ENCODE results near the gene UBE2K. TPM values are rescaled to one million over a fixed set of nuclear protein-coding genes. Genes with fewer than 3 reads are reported as not detected.

UBE2K gene
- total RNA-seq, 1 experiment from 2014 or later = 126 TPM

GRCh38 chr4:39660045-39660444 lies 37.9 kb upstream of the UBE2K start:
- no peak for DNase-seq (ENCODE audit: low read depth, low spot score)
- Histone ChIP-seq H3K27ac (ENCODE audit: low read depth, low read length) (no peak overlapping the region), H3K9me3 (ENCODE audit: control insufficient read depth in 1 of 2, insufficient read depth in 1 of 2, low read depth in 1 of 2, low read length in 2 of 2) (no peaks in the 10 kb centered on the region), H2AFZ (ENCODE audit: low read depth, low read length, poor library complexity, severe bottlenecking) (no peak overlapping the region), H4K20me1 (ENCODE audit: insufficient read depth) (no peaks in the 10 kb centered on the region), H3K9me2 (ENCODE audit: insufficient read depth) (no peaks in the 10 kb centered on the region), H3K4me2 (ENCODE audit: low read length) (no peak overlapping the region), H3K36me3 (ENCODE audit: control insufficient read depth in 1 of 2, insufficient read depth in 2 of 2, low read length in 2 of 2) (no peaks in the 10 kb centered on the region), H3K4me3 (replicated peaks in 1 of 2; ENCODE audit: low read depth in 1 of 2, low read length in 2 of 2) (no peak overlapping the region), H3K9ac (ENCODE audit: low read length) (no peak overlapping the region), H3K4me1 (ENCODE audit: control insufficient read depth in 1 of 2, insufficient read depth in 2 of 2, low read length in 2 of 2) (no peaks in the 10 kb centered on the region), H3K27me3 (ENCODE audit: insufficient read depth, low read length) (no peaks in the 10 kb centered on the region), H3K79me2 (ENCODE audit: insufficient read depth, low read length) (no peaks in the 10 kb centered on the region)
- no TSS peak for BruUV-seq (replicated peaks)
- TF ChIP-seq CBX3 (IDR thresholded peaks at IDR 0.05; ENCODE audit: low read depth) (no peak), ELF1 (IDR thresholded peaks at IDR 0.05; ENCODE audit: borderline replicate concordance, low read depth) (no peak), POLR2A (IDR thresholded peaks at IDR 0.05; ENCODE audit: borderline replicate concordance, extremely low read depth, insufficient read depth, insufficient read length) (no peak), ZFX (IDR thresholded peaks at IDR 0.05) (no peak), ZBTB33 (IDR thresholded peaks at IDR 0.05; ENCODE audit: extremely low read depth, insufficient replicate concordance, low read length) (no peak), SIN3A (IDR thresholded peaks at IDR 0.05; ENCODE audit: low read depth) (no peak), EZH2phosphoT487 (IDR thresholded peaks at IDR 0.05; ENCODE audit: borderline replicate concordance) (no peak), FOSL1 (IDR thresholded peaks at IDR 0.05; ENCODE audit: low read depth) (no peak), SRF (IDR thresholded peaks at IDR 0.05; ENCODE audit: low read depth) (no peak), MAX (IDR thresholded peaks at IDR 0.05) (no peak), SP1 (IDR thresholded peaks at IDR 0.05; ENCODE audit: low read depth) (no peak), CTCF (IDR thresholded peaks at IDR 0.05 in 2 of 3, conservative IDR thresholded peaks at IDR 0.05 in 1 of 3; ENCODE audit: borderline replicate concordance in 1 of 3, insufficient read depth in 1 of 3, low read depth in 2 of 3, low read length in 2 of 3) (no peak), CEBPB (IDR thresholded peaks at IDR 0.05; ENCODE audit: low read depth) (no peak), POLR2AphosphoS5 (IDR thresholded peaks at IDR 0.05; ENCODE audit: low read depth, low read length) (no peak), JUND (IDR thresholded peaks at IDR 0.05) (no peak), EGR1 (IDR thresholded peaks at IDR 0.05; ENCODE audit: low read depth) (no peak), RAD21 (IDR thresholded peaks at IDR 0.05; ENCODE audit: low read depth) (no peak)
- TF ChIP-seq, protein P1, sequence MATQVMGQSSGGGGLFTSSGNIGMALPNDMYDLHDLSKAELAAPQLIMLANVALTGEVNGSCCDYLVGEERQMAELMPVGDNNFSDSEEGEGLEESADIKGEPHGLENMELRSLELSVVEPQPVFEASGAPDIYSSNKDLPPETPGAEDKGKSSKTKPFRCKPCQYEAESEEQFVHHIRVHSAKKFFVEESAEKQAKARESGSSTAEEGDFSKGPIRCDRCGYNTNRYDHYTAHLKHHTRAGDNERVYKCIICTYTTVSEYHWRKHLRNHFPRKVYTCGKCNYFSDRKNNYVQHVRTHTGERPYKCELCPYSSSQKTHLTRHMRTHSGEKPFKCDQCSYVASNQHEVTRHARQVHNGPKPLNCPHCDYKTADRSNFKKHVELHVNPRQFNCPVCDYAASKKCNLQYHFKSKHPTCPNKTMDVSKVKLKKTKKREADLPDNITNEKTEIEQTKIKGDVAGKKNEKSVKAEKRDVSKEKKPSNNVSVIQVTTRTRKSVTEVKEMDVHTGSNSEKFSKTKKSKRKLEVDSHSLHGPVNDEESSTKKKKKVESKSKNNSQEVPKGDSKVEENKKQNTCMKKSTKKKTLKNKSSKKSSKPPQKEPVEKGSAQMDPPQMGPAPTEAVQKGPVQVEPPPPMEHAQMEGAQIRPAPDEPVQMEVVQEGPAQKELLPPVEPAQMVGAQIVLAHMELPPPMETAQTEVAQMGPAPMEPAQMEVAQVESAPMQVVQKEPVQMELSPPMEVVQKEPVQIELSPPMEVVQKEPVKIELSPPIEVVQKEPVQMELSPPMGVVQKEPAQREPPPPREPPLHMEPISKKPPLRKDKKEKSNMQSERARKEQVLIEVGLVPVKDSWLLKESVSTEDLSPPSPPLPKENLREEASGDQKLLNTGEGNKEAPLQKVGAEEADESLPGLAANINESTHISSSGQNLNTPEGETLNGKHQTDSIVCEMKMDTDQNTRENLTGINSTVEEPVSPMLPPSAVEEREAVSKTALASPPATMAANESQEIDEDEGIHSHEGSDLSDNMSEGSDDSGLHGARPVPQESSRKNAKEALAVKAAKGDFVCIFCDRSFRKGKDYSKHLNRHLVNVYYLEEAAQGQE (IDR thresholded peaks at IDR 0.05; ENCODE audit: low read depth) = no peak
- TF ChIP-seq, protein P2, sequence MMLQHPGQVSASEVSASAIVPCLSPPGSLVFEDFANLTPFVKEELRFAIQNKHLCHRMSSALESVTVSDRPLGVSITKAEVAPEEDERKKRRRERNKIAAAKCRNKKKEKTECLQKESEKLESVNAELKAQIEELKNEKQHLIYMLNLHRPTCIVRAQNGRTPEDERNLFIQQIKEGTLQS (IDR thresholded peaks at IDR 0.05) = no peak
- ATAC-seq = no peak
- CTCF ChIA-PET = no interaction called here
- POLR2A ChIA-PET = interaction anchor here (0.6 kb wide), 1 partner anchor 23 kb away, joined by 3 read pairs; no protein-coding TSS in a partner anchor
- intact Hi-C loops (cut with micrococcal nuclease) = no loop called here
- RAD21 ChIA-PET (ENCODE audit: low non-redundant PET in 1 of 2, low total read pairs in 2 of 2, uncharacterized antibody in 2 of 2, unreplicated experiment in 2 of 2) = no interaction called here
